Esophagus muscularis mucosa (tissue), 4 donors: ENCODE results near the gene CLCF1. TPM values are rescaled to one million over a fixed set of nuclear protein-coding genes. Genes with fewer than 3 reads are reported as not detected.

Source experiments
- DNase-seq: peaks from one replicate; pipeline ENCODE4 v3.0.0-alpha.2; 2017; ENCODE audit errors: extremely low spot score
- H3K27ac ChIP-seq, 4 donors: fragments of 200-600 bp; sonication (generic); replicated peaks in 1 of 4; 1 replicate in 3 of 4; 2 replicates in 1 of 4; pipeline ENCODE4 v1.5.1; 2016 to 2019; ENCODE audit warnings: mild to moderate bottlenecking in 1 of 4
- H3K27me3 ChIP-seq, 4 donors: fragments of 200-600 bp; sonication (generic); one replicate each; pipeline versions ENCODE4 v1.5.1 to v1.6.0; 2016 to 2019
- H3K36me3 ChIP-seq, 4 donors: fragments of 200-600 bp; sonication (generic); one replicate each; pipeline ENCODE4 v1.5.1; 2016 to 2019
- H3K4me1 ChIP-seq, 4 donors: fragments of 200-600 bp; sonication (generic); one replicate each; pipeline ENCODE4 v1.5.1; 2016 to 2019
- H3K4me3 ChIP-seq, 4 donors: fragments of 200-600 bp; sonication (generic); 1 replicate in 2 of 4; 2 replicates in 2 of 4; pipeline ENCODE4 v1.5.1; 2016 to 2019; ENCODE audit warnings: mild to moderate bottlenecking in 4 of 4, moderate library complexity in 1 of 4
- H3K9me3 ChIP-seq, 4 donors: fragments of 200-600 bp; sonication (generic); 1 replicate in 3 of 4; 2 replicates in 1 of 4; pipeline ENCODE4 v1.5.1; 2016 to 2019
- CTCF ChIP-seq, 3 experiments: fragments of 200-600 bp in 2 of 3; fragments of 450-650 bp in 1 of 3; sonication (generic) in 2 of 3; IDR thresholded peaks; one replicate each; pipeline ENCODE4 v1.5.1; 2017 to 2019; ENCODE audit warnings: antibody characterized with exemption in 3 of 3, mild to moderate bottlenecking in 2 of 3, moderate library complexity in 1 of 3
- EP300 ChIP-seq: sonication (generic); formaldehyde crosslinking; IDR thresholded peaks from one replicate; pipeline ENCODE4 v1.6.1; 2017; ENCODE audit warnings: antibody characterized with exemption
- POLR2A ChIP-seq: fragments of 450-650 bp; IDR thresholded peaks from one replicate; pipeline ENCODE4 v1.6.1; 2017; ENCODE audit warnings: antibody characterized with exemption, moderate library complexity, mild to moderate bottlenecking, low read depth
- POLR2AphosphoS5 ChIP-seq, 2 donors: sonication (generic); formaldehyde crosslinking; IDR thresholded peaks; one replicate each; pipeline ENCODE4 v1.6.1; 2017; ENCODE audit warnings: antibody characterized with exemption in 2 of 2
- WGBS: methylation state at CpG from one replicate; pipeline ENCODE4 v1.1.5; 2018; 5-methylcytosine and 5-hydroxymethylcytosine counted together
- intact Hi-C: fragments of 100-400 bp; cut with DNase I; formaldehyde crosslinking; loops from one replicate; pipeline ENCODE4 v1.15.1; 2023
- total RNA-seq, 4 donors: library from RNA; depleted of rRNA; stranded (reverse); fragments of >200 nt; gene quantifications; one replicate each; pipeline versions ENCODE4 v1.1.0 to v1.2.1, GENCODE V29; 2016

CLCF1 gene
- total RNA-seq, 4 donors from 2014 or later: 8.3 to 28.3 (median 11.8) TPM

- H3K36me3 ChIP-seq: peaks cover 0 to 16% (median 13%) of the 10 kb centered on the region in 4 donors
- intact Hi-C loops: no loop called here
- peak overlapping the region; percentile 83 to 99 (median 98) for H3K27ac ChIP-seq
- no peaks in the 10 kb centered on the region for H3K9me3 ChIP-seq
- H3K4me1 ChIP-seq: peaks cover 33 to 59% (median 52%) of the 10 kb centered on the region in 4 donors
- WGBS: 78% methylated on average over 17 of the region's 24 CpGs
- no peak for TF ChIP-seq POLR2A
- TF ChIP-seq CTCF (IDR thresholded peaks at IDR 0.05): no peak
- DNase-seq: no peak
- no peak overlapping the region for H3K4me3 ChIP-seq
- H3K27me3 ChIP-seq: no peaks in the 10 kb centered on the region
These were observed 8.3 kb downstream of the CLCF1 start for GRCh38 chr11:67364783-67365722.

- 87% methylated on average over 3 of the region's 3 CpGs for WGBS
- peaks cover 33 to 50% (median 43%) of the 10 kb centered on the region in 4 donors for H3K4me1 ChIP-seq
- no peaks in the 10 kb centered on the region for H3K27me3 ChIP-seq
- no peak overlapping the region for H3K27ac ChIP-seq
- H3K9me3 ChIP-seq: no peaks in the 10 kb centered on the region
- TF ChIP-seq POLR2A: no peak
- no peak for TF ChIP-seq EP300
- no peak for TF ChIP-seq POLR2AphosphoS5 (IDR thresholded peaks at IDR 0.05)
- TF ChIP-seq CTCF (IDR thresholded peaks at IDR 0.05): no peak
- intact Hi-C loops: no loop called here
- H3K36me3 ChIP-seq: peaks cover 0 to 16% (median 13%) of the 10 kb centered on the region in 4 donors
- no peak for DNase-seq
- H3K4me3 ChIP-seq: no peak overlapping the region
These were observed 9.2 kb downstream of the CLCF1 start for GRCh38 chr11:67364169-67364568.

- WGBS: 77% methylated on average over 12 of the region's 12 CpGs
- H3K36me3 ChIP-seq: no peaks in the 10 kb centered on the region
- no peaks in the 10 kb centered on the region for H3K27me3 ChIP-seq
- no peaks in the 10 kb centered on the region for H3K9me3 ChIP-seq
- H3K27ac ChIP-seq: peak overlapping the region; percentile 4 to 99 (median 60)
- H3K4me1 ChIP-seq: peaks cover 41 to 53% (median 52%) of the 10 kb centered on the region in 4 donors
- H3K4me3 ChIP-seq: no peak overlapping the region
- TF ChIP-seq POLR2A: no peak
- TF ChIP-seq EP300: no peak
- TF ChIP-seq POLR2AphosphoS5 (IDR thresholded peaks at IDR 0.05): no peak
- no peak for TF ChIP-seq CTCF (IDR thresholded peaks at IDR 0.05)
- intact Hi-C loops: loop anchor here (2.0 to 10.0 kb wide), 2 partner anchors 25 to 147 kb away; partner anchors contain the start of genes CDK2AP2 and PITPNM1
- no peak for DNase-seq
These were observed 15.3 kb downstream of the CLCF1 start for GRCh38 chr11:67357831-67358670.

- peak; percentile 47 to 52 for TF ChIP-seq POLR2AphosphoS5 (IDR thresholded peaks at IDR 0.05)
- no peak for TF ChIP-seq EP300
- TF ChIP-seq CTCF (IDR thresholded peaks at IDR 0.05): peak; percentile 89 to 97 (median 91)
- H3K27me3 ChIP-seq: no peaks in the 10 kb centered on the region
- 19% methylated on average over 3 of the region's 3 CpGs for WGBS
- intact Hi-C loops: loop anchor here (2.0 to 10.0 kb wide), 2 partner anchors 26 to 148 kb away; partner anchors contain the start of genes CDK2AP2 and PITPNM1
- H3K4me3 ChIP-seq: no peak overlapping the region
- peaks cover 49 to 63% (median 60%) of the 10 kb centered on the region in 4 donors for H3K4me1 ChIP-seq
- H3K9me3 ChIP-seq: no peaks in the 10 kb centered on the region
- peak overlapping the region; percentile 96 to 99 (median 98) for H3K27ac ChIP-seq
- no peak for DNase-seq
- no peaks in the 10 kb centered on the region for H3K36me3 ChIP-seq
These were observed 16.4 kb downstream of the CLCF1 start for GRCh38 chr11:67356864-67357561.
